A673 (cell line): Measurements from ENCODE around the gene REV1. TPM values are rescaled to one million over a fixed set of nuclear protein-coding genes. Genes with fewer than 3 reads are reported as not detected.

Experiments used
- BruUV-seq: library from RNA; stranded (reverse); fragments of 400-500 nt; replicated peaks from 2 replicates; lab custom pipeline; 2021; lab: Mats Ljungman, UMichigan
- CTCF ChIA-PET: fragments of 300-600 bp; sonication (Branson Sonifier 250); formaldehyde crosslinking; loops from one replicate; lab custom pipeline; 2022; ENCODE audit warnings: antibody characterized with exemption; lab: Charles Lee
- POLR2A ChIA-PET: fragments of 300-600 bp; sonication (Branson Sonifier 250); formaldehyde crosslinking; loops from one replicate; lab custom pipeline; 2022; ENCODE audit warnings: antibody characterized with exemption; ENCODE audit not compliant: low non-redundant PET; lab: Charles Lee
- DNase-seq: peaks from one replicate; pipeline ENCODE4 v3.0.0-alpha.2; 2015; ENCODE audit warnings: low spot score
- H3K27ac ChIP-seq: fragments of 200-600 bp; sonication (generic); 2 replicates; pipeline ENCODE4 v1.5.1; 2016; ENCODE audit warnings: mixed run types, low read depth, mild to moderate bottlenecking, mixed read lengths, antibody characterized with exemption, low read length; ENCODE audit not compliant: poor library complexity, severe bottlenecking
- H3K27me3 ChIP-seq: fragments of 200-600 bp; sonication (generic); replicated peaks from 2 replicates; pipeline ENCODE4 v1.6.1; 2017; ENCODE audit warnings: mixed run types, low read depth, mild to moderate bottlenecking, mixed read lengths, antibody characterized with exemption, low read length; ENCODE audit not compliant: insufficient read depth, poor library complexity
- H3K36me3 ChIP-seq: fragments of 200-600 bp; sonication (generic); 2 replicates; pipeline ENCODE4 v1.6.1; 2016; ENCODE audit warnings: mixed run types, mild to moderate bottlenecking, mixed read lengths, antibody characterized with exemption, low read length; ENCODE audit not compliant: insufficient read depth, poor library complexity, severe bottlenecking
- H3K4me1 ChIP-seq: fragments of 200-600 bp; sonication (generic); 2 replicates; pipeline ENCODE4 v1.6.1; 2017; ENCODE audit warnings: mixed run types, mild to moderate bottlenecking, mixed read lengths, antibody characterized with exemption, low read length; ENCODE audit not compliant: insufficient read depth, poor library complexity, severe bottlenecking
- H3K4me3 ChIP-seq: fragments of 200-600 bp; sonication (generic); 2 replicates; pipeline ENCODE4 v1.5.1; 2016; ENCODE audit warnings: low read depth, mixed run types, mild to moderate bottlenecking, mixed read lengths, low read length; ENCODE audit not compliant: poor library complexity, severe bottlenecking
- H3K9me3 ChIP-seq: fragments of 200-600 bp; sonication (generic); 2 replicates; pipeline ENCODE4 v1.6.1; 2016; ENCODE audit warnings: mixed run types, low read depth, mild to moderate bottlenecking, mixed read lengths, antibody characterized with exemption, low read length; ENCODE audit not compliant: poor library complexity, severe bottlenecking
- CTCF ChIP-seq: fragments of 300-800, 200-600 bp; sonication (generic); conservative IDR thresholded peaks from 2 replicates; pipeline ENCODE4 v1.5.1; 2017; ENCODE audit warnings: low read depth, mild to moderate bottlenecking, antibody characterized with exemption, low read length, moderate library complexity, mixed read lengths
- EZH2 ChIP-seq: fragments of 200-600 bp; sonication (generic); IDR thresholded peaks from 2 replicates; pipeline ENCODE4 v1.6.1; 2017; ENCODE audit warnings: borderline replicate concordance, low read depth, mild to moderate bottlenecking, mixed read lengths, antibody characterized with exemption, low read length; ENCODE audit not compliant: poor library complexity, severe bottlenecking
- intact Hi-C: fragments of 100-400 bp; cut with micrococcal nuclease; formaldehyde crosslinking; loops from one replicate; pipeline ENCODE4 v1.10.0; 2022; ENCODE audit not compliant: unreplicated experiment
- total RNA-seq: library from RNA; stranded (reverse); gene quantifications from 2 replicates; pipeline ENCODE4 v1.2.3, GENCODE V29; 2021

The REV1 gene
- total RNA-seq, 1 experiment from 2014 or later: 38.1 TPM

GRCh38 chr2:99420031-99420430 is 69.8 kb downstream of the REV1 start:
- Histone ChIP-seq H3K27me3 (no peaks in the 10 kb centered on the region), H3K36me3 (peaks cover 29% of the 10 kb centered on the region), H3K4me3 (no peak overlapping the region), H3K4me1 (no peaks in the 10 kb centered on the region), H3K9me3 (no peaks in the 10 kb centered on the region), H3K27ac (no peak overlapping the region)
- TF ChIP-seq CTCF (no peak), EZH2 (no peak)
- intact Hi-C loops: no loop called here
- no TSS peak for BruUV-seq
- ChIA-PET CTCF (no interaction called here), POLR2A (no interaction called here)
- DNase-seq: no peak

- BruUV-seq: no TSS peak
- Histone ChIP-seq H3K27ac (no peak overlapping the region), H3K36me3 (peaks cover 34% of the 10 kb centered on the region), H3K4me3 (no peak overlapping the region), H3K4me1 (no peaks in the 10 kb centered on the region), H3K9me3 (no peaks in the 10 kb centered on the region), H3K27me3 (no peaks in the 10 kb centered on the region)
- no peak for DNase-seq
- POLR2A ChIA-PET: no interaction called here
- TF ChIP-seq EZH2 (no peak), CTCF (no peak)
- CTCF ChIA-PET: no interaction called here
- intact Hi-C loops: no loop called here
Measured at GRCh38 chr2:99417396-99417795, 72.4 kb downstream of the REV1 start.

- no peaks in the 10 kb centered on the region for H3K4me1 ChIP-seq
- TF ChIP-seq EZH2 (no peak), CTCF (no peak)
- no peaks in the 10 kb centered on the region for H3K9me3 ChIP-seq
- no peak for DNase-seq
- H3K27ac ChIP-seq: no peak overlapping the region
- POLR2A ChIA-PET: no interaction called here
- H3K4me3 ChIP-seq: no peak overlapping the region
- H3K27me3 ChIP-seq: no peaks in the 10 kb centered on the region
- CTCF ChIA-PET: no interaction called here
- H3K36me3 ChIP-seq: peaks cover 35% of the 10 kb centered on the region
- BruUV-seq: no TSS peak
- intact Hi-C loops: no loop called here
Measured at GRCh38 chr2:99414566-99414965, 75.3 kb downstream of the REV1 start.
